Fibroblast of upper back skin (primary cell): Measurements from ENCODE around the gene MTIF3.
"Not testable (repeated sequence)": the region's sequence is repeated elsewhere in the genome, so short reads cannot be mapped to it uniquely, and the experiment has no call there.

Experiments
- DNase-seq: peaks from one replicate; pipeline ENCODE4 v3.0.0-alpha.2; 2013

MTIF3 gene

GRCh38 chr13:27408074-27408473, 42.3 kb downstream of the MTIF3 start:
- no peak for DNase-seq

- peak; percentile 28 for DNase-seq
Measured at GRCh38 chr13:27406178-27406939, 44.0 kb downstream of the MTIF3 start.

- DNase-seq = no peak
Measured at GRCh38 chr13:27405546-27406134, 44.7 kb downstream of the MTIF3 start.

GRCh38 chr13:27404680-27405079, 45.7 kb downstream of the MTIF3 start:
- DNase-seq = no peak

GRCh38 chr13:27403727-27404385, 46.5 kb downstream of the MTIF3 start:
- no peak for DNase-seq

- DNase-seq = peak; percentile 88
Measured at GRCh38 chr13:27403203-27403678, 47.1 kb downstream of the MTIF3 start.

GRCh38 chr13:27401210-27401609, 49.2 kb downstream of the MTIF3 start:
- DNase-seq = no peak

- DNase-seq = not testable (repeated sequence)
Measured at GRCh38 chr13:27400405-27400804, 50.0 kb downstream of the MTIF3 start.

GRCh38 chr13:27398360-27398759, 52.0 kb downstream of the MTIF3 start:
- DNase-seq = no peak

GRCh38 chr13:27396252-27396846, 54.0 kb downstream of the MTIF3 start:
- no peak for DNase-seq

GRCh38 chr13:27395007-27395510, 55.3 kb downstream of the MTIF3 start:
- no peak for DNase-seq

GRCh38 chr13:27393101-27393500, 57.3 kb downstream of the MTIF3 start:
- DNase-seq = no peak

- no peak for DNase-seq
Measured at GRCh38 chr13:27391471-27391870, 58.9 kb downstream of the MTIF3 start.

- no peak for DNase-seq
Measured at GRCh38 chr13:27389891-27390290, 60.5 kb downstream of the MTIF3 start.

GRCh38 chr13:27388241-27388640, 62.1 kb downstream of the MTIF3 start:
- no peak for DNase-seq
